Smooth muscle cell (in vitro differentiated cells): ENCODE data around the gene BCAS3. TPM values are rescaled to one million over a fixed set of nuclear protein-coding genes. Genes with fewer than 3 reads are reported as not detected.
A peak's percentile ranks its signal among the peaks of the same experiment; 100 is the strongest.

Experiments used
- DNase-seq: peaks from one replicate; lab custom pipeline; 2025; ENCODE audit not compliant: unreplicated experiment; lab: John Stamatoyannopoulos, UW
- H2AFZ ChIP-seq: fragments of 200-600 bp; sonication (generic); 2 replicates; pipeline ENCODE4 v1.6.0; 2016; ENCODE audit warnings: antibody characterized with exemption, low read depth, mild to moderate bottlenecking
- H3F3A ChIP-seq: fragments of 200-600 bp; sonication (generic); 2 replicates; pipeline ENCODE4 v1.6.0; 2017; ENCODE audit warnings: antibody characterized with exemption, low read depth
- H3K27ac ChIP-seq: fragments of 200-600 bp; sonication (generic); 2 replicates; pipeline ENCODE4 v1.5.1; 2016; ENCODE audit warnings: low read depth, mild to moderate bottlenecking
- H3K27me3 ChIP-seq: fragments of 200-600 bp; sonication (generic); 2 replicates; pipeline ENCODE4 v1.6.1; 2016; ENCODE audit warnings: low read depth, mild to moderate bottlenecking
- H3K36me3 ChIP-seq: fragments of 200-600 bp; sonication (generic); 2 replicates; pipeline ENCODE4 v1.5.1; 2016; ENCODE audit warnings: low read depth
- H3K4me1 ChIP-seq: fragments of 200-600 bp; sonication (generic); 2 replicates; pipeline ENCODE4 v1.5.1; 2016; ENCODE audit warnings: low read depth
- H3K4me2 ChIP-seq: fragments of 200-600 bp; sonication (generic); 2 replicates; pipeline ENCODE4 v1.6.0; 2016; ENCODE audit warnings: mild to moderate bottlenecking
- H3K4me3 ChIP-seq: fragments of 200-600 bp; sonication (generic); 2 replicates; pipeline ENCODE4 v1.5.1; 2016; ENCODE audit warnings: mild to moderate bottlenecking
- H3K79me2 ChIP-seq: fragments of 200-600 bp; sonication (generic); 2 replicates; pipeline ENCODE4 v1.6.0; 2016; ENCODE audit warnings: low read depth, mild to moderate bottlenecking
- H3K9ac ChIP-seq: fragments of 200-600 bp; sonication (generic); 2 replicates; pipeline ENCODE4 v1.6.0; 2016; ENCODE audit warnings: low read depth
- H3K9me3 ChIP-seq: fragments of 200-600 bp; sonication (generic); replicated peaks from 2 replicates; pipeline ENCODE4 v1.5.1; 2016; ENCODE audit warnings: low read depth
- H4K20me1 ChIP-seq: fragments of 200-600 bp; sonication (generic); 2 replicates; pipeline ENCODE4 v1.6.0; 2016; ENCODE audit warnings: low read depth
- CTCF ChIP-seq: fragments of 200-600 bp; sonication (generic); IDR thresholded peaks from 2 replicates; pipeline ENCODE4 v1.5.1; 2017; ENCODE audit warnings: borderline replicate concordance, mild to moderate bottlenecking, antibody characterized with exemption; ENCODE audit not compliant: insufficient read depth, poor library complexity, severe bottlenecking
- WGBS: methylation state at CpG from one replicate; pipeline ENCODE4 v1.1.7; 2016; ENCODE audit warnings: low lambda C conversion rate; 5-methylcytosine and 5-hydroxymethylcytosine counted together
- polyA plus RNA-seq: library from polyadenylated mRNA; unstranded; fragments of >200 nt; fragmentation: Nextera tagmentation; extraction: Ambion mirVana; gene quantifications from 2 replicates; pipeline ENCODE4 v1.2.1, GENCODE V29; 2016
- total RNA-seq: library from RNA; depleted of rRNA; stranded (reverse); fragments of >200 nt; gene quantifications from 2 replicates; pipeline ENCODE4 v1.2.3, GENCODE V29; 2014

Gene BCAS3
- total and polyA plus RNA-seq, 2 experiments from 2014 or later: 17.2 to 54.5 TPM

- no peak overlapping the region for H2AFZ ChIP-seq
- WGBS: 39% methylated on average over 4 of the region's 4 CpGs
- no peak overlapping the region for H3K4me3 ChIP-seq
- no peaks in the 10 kb centered on the region for H3K36me3 ChIP-seq
- DNase-seq: no peak
- H3K9ac ChIP-seq: no peak overlapping the region
- TF ChIP-seq CTCF: no peak
- no peaks in the 10 kb centered on the region for H3K27me3 ChIP-seq
- peaks cover 40% of the 10 kb centered on the region for H3K4me1 ChIP-seq
- no peaks in the 10 kb centered on the region for H4K20me1 ChIP-seq
- peaks cover 11% of the 10 kb centered on the region for H3F3A ChIP-seq
- H3K79me2 ChIP-seq: no peaks in the 10 kb centered on the region
- peak overlapping the region; percentile 77 for H3K4me2 ChIP-seq
- peak overlapping the region; percentile 32 for H3K27ac ChIP-seq
- H3K9me3 ChIP-seq: no peaks in the 10 kb centered on the region
These were observed 531.4 kb downstream of the BCAS3 start for GRCh38 chr17:61209106-61209439.

- Histone ChIP-seq H3K4me2 (peak overlapping the region; percentile 77), H4K20me1 (no peaks in the 10 kb centered on the region), H2AFZ (no peak overlapping the region), H3K9ac (no peak overlapping the region), H3K79me2 (no peaks in the 10 kb centered on the region), H3K4me3 (no peak overlapping the region), H3K36me3 (no peaks in the 10 kb centered on the region), H3K9me3 (no peaks in the 10 kb centered on the region), H3K4me1 (peaks cover 40% of the 10 kb centered on the region), H3F3A (peaks cover 11% of the 10 kb centered on the region), H3K27me3 (no peaks in the 10 kb centered on the region), H3K27ac (peak overlapping the region; percentile 32)
- 69% methylated on average over 6 of the region's 6 CpGs for WGBS
- no peak for DNase-seq
- no peak for TF ChIP-seq CTCF
These were observed 531.9 kb downstream of the BCAS3 start for GRCh38 chr17:61209525-61209924.

- no peak overlapping the region for H3K9ac ChIP-seq
- no peaks in the 10 kb centered on the region for H4K20me1 ChIP-seq
- H3K4me1 ChIP-seq: peaks cover 40% of the 10 kb centered on the region
- H3K4me2 ChIP-seq: no peak overlapping the region
- no peaks in the 10 kb centered on the region for H3K36me3 ChIP-seq
- peaks cover 5% of the 10 kb centered on the region for H3F3A ChIP-seq
- WGBS: 100% methylated on average over 1 of the region's 1 CpG
- no peak overlapping the region for H3K27ac ChIP-seq
- H3K9me3 ChIP-seq: no peaks in the 10 kb centered on the region
- no peaks in the 10 kb centered on the region for H3K27me3 ChIP-seq
- H3K79me2 ChIP-seq: no peaks in the 10 kb centered on the region
- no peak for TF ChIP-seq CTCF
- H3K4me3 ChIP-seq: no peak overlapping the region
- no peak overlapping the region for H2AFZ ChIP-seq
- DNase-seq: no peak
These were observed 533.6 kb downstream of the BCAS3 start for GRCh38 chr17:61211236-61211635.

GRCh38 chr17:61212655-61213054 is 535.0 kb downstream of the BCAS3 start:
- H3F3A ChIP-seq: peaks cover 6% of the 10 kb centered on the region
- no peak overlapping the region for H3K4me3 ChIP-seq
- WGBS: 96% methylated on average over 1 of the region's 1 CpG
- H3K27ac ChIP-seq: no peak overlapping the region
- no peaks in the 10 kb centered on the region for H3K36me3 ChIP-seq
- no peak for DNase-seq
- H3K9ac ChIP-seq: no peak overlapping the region
- no peak for TF ChIP-seq CTCF
- peaks cover 39% of the 10 kb centered on the region for H3K4me1 ChIP-seq
- H3K79me2 ChIP-seq: no peaks in the 10 kb centered on the region
- no peaks in the 10 kb centered on the region for H3K27me3 ChIP-seq
- no peak overlapping the region for H3K4me2 ChIP-seq
- no peaks in the 10 kb centered on the region for H4K20me1 ChIP-seq
- no peak overlapping the region for H2AFZ ChIP-seq
- H3K9me3 ChIP-seq: no peaks in the 10 kb centered on the region
